GM12873 (cell line): ENCODE results near the gene NPTXR.
A peak's percentile ranks its signal among the peaks of the same experiment; 100 is the strongest.

ENCODE experiments used
- CTCF ChIP-seq: IDR thresholded peaks from 2 replicates; pipeline ENCODE4 v1.5.1; 2012; ENCODE audit warnings: low read depth, mild to moderate bottlenecking, moderate library complexity, low read length, control low read depth; ENCODE audit not compliant: insufficient read depth; ENCODE audit errors: missing control alignments

Gene NPTXR

GRCh38 chr22:38845004-38845740, 1.3 kb upstream of the NPTXR start:
- TF ChIP-seq CTCF: no peak

DNA sequence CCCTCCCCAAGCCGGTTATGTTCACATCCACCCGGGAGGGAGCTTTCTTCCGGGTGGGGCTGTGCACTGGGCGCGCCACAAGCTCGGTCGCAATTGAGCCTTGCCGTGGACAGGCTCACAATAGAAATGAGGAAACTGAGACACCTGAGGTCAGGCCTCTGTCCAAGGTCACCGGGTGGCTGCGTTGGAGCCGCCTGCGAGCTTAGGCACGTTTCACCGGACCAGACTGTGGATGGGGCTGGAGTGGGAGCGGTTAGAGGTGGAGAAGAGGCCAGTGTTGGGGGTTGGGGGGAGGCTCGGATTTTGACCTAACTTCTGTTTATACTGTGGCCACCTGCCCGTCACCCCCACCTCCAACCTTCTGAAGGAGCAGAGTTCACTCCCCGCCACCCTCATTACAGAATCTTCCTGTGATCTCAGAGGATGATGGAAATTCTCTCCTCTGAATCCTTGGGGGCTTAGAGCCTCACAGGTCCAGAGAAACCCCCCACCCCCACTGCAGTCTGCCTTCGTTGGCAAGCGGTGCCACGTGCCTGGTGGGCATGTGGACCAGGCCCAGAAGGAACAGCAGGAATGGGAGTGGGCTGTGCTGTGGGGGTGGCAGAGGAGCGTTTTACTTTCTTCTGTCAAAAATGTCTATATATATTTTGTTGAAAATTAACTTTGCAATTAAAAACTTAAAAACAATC, 631 bp upstream of the NPTXR start:
- no peak for TF ChIP-seq CTCF

DNA sequence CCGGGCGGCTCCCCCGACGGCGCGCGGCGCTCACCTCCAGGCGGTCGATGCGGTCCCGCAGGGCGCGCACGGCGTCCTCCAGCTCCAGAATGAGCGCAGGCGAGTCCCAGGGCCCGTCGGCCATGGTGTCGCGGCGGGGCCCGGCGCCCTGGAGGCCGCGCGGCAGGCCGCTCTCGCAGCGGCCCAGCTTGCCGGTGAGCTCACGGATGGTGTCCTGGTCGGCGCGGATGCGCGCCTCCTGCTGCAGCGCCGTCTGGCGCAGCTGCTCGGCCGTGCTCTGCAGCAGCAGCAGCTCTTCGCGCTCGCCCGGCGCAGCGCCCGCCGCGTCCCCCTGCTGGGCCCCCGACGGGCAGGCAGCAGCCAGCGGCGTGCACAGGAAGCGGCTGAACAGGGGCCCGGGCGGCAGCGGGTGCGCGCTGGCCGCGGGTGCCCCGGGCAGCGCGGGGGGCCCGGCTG, 599 bp downstream of the NPTXR start:
- TF ChIP-seq CTCF: peak; percentile 31

GRCh38 chr22:38842512-38843200, 1.2 kb downstream of the NPTXR start:
- TF ChIP-seq CTCF: no peak

GRCh38 chr22:38841635-38842034, 2.2 kb downstream of the NPTXR start:
- no peak for TF ChIP-seq CTCF

- TF ChIP-seq CTCF: no peak
Measured at GRCh38 chr22:38841211-38841610, 2.6 kb downstream of the NPTXR start.

- TF ChIP-seq CTCF: no peak
Measured at GRCh38 chr22:38840129-38840528, 3.7 kb downstream of the NPTXR start.
